HCT116 (cell line): ENCODE measurements around the gene CYP11A1. TPM values are rescaled to one million over a fixed set of nuclear protein-coding genes. Genes with fewer than 3 reads are reported as not detected.
A peak's percentile ranks its signal among the peaks of the same experiment; 100 is the strongest.

Source experiments
- ATAC-seq: fragments of 200-7000 bp; cut with Tn5 transposase; 2 replicates; pipeline ENCODE4 v1.9.1; 2020; ENCODE audit warnings: mild to moderate bottlenecking, moderate library complexity
- BruUV-seq: library from RNA; stranded (reverse); fragments of 400-500 nt; replicated peaks from 2 replicates; lab custom pipeline; 2021; lab: Mats Ljungman, UMichigan
- CTCF ChIA-PET: fragments of 300-600 bp; sonication (Branson Sonifier 250); formaldehyde crosslinking; loops from one replicate; lab custom pipeline; 2021; ENCODE audit warnings: antibody characterized with exemption; lab: Charles Lee
- POLR2A ChIA-PET: fragments of 300-600, 350-600 bp; sonication (Branson Sonifier 250); formaldehyde crosslinking; loops from one replicate; lab custom pipeline; 2021; ENCODE audit warnings: antibody characterized with exemption; lab: Charles Lee
- RAD21 ChIA-PET, 2 experiments: fragments of 300-600 bp; sonication (Branson Sonifier 250); formaldehyde crosslinking; loops; one replicate each; lab custom pipeline; 2023; ENCODE audit warnings: low total read pairs in 2 of 2; ENCODE audit not compliant: uncharacterized antibody in 2 of 2, unreplicated experiment in 2 of 2, low non-redundant PET in 1 of 2; lab: Charles Lee
- DNase-seq: peaks from one replicate; pipeline ENCODE4 v3.0.0-alpha.2; 2010; ENCODE audit warnings: low read depth, low spot score
- H2AFZ ChIP-seq: fragments of 200-600 bp; shearing (Covaris generic), sonication (generic); 2 replicates; pipeline ENCODE4 v1.6.1; 2017; ENCODE audit warnings: low read depth, mixed run types, mixed read lengths, antibody characterized with exemption, low read length; ENCODE audit not compliant: poor library complexity, severe bottlenecking
- H3K27ac ChIP-seq: 2 replicates; pipeline ENCODE4 v1.5.1; 2012; ENCODE audit warnings: low read depth, low read length
- H3K27me3 ChIP-seq: fragments of 200-600 bp; sonication (generic); 2 replicates; pipeline ENCODE4 v1.6.1; 2016; ENCODE audit warnings: mixed run types, low read length, mixed read lengths; ENCODE audit not compliant: insufficient read depth
- H3K36me3 ChIP-seq, 2 experiments: fragments of 200-500 bp in 1 of 2; fragments of 200-600 bp in 1 of 2; sonication (Bioruptor generic) in 1 of 2; sonication (generic) in 1 of 2; 2 replicates each; pipeline versions ENCODE4 v1.5.1 to v1.6.1; 2014 to 2016; ENCODE audit warnings: low read length in 2 of 2, inconsistent platforms in 1 of 2, mixed read lengths in 1 of 2, mixed run types in 1 of 2; ENCODE audit not compliant: insufficient read depth in 2 of 2, control insufficient read depth in 1 of 2
- H3K4me1 ChIP-seq, 2 experiments: fragments of 200-600 bp in 1 of 2; sonication (generic) in 1 of 2; 2 replicates each; pipeline versions ENCODE4 v1.5.1 to v1.6.1; 2012 to 2017; ENCODE audit warnings: low read length in 2 of 2, inconsistent platforms in 1 of 2, mild to moderate bottlenecking in 1 of 2, mixed read lengths in 1 of 2, mixed run types in 1 of 2, moderate library complexity in 1 of 2; ENCODE audit not compliant: insufficient read depth in 2 of 2, control insufficient read depth in 1 of 2
- H3K4me2 ChIP-seq: fragments of 200-600 bp; sonication (generic); 2 replicates; pipeline ENCODE4 v1.6.1; 2017; ENCODE audit warnings: mixed run types, low read length, mixed read lengths
- H3K4me3 ChIP-seq, 2 experiments: fragments of 200-600 bp in 1 of 2; sonication (generic) in 1 of 2; replicated peaks in 1 of 2; 2 replicates each; pipeline ENCODE4 v1.5.1; 2011 to 2016; ENCODE audit warnings: low read length in 2 of 2, control low read depth in 1 of 2, low read depth in 1 of 2, mild to moderate bottlenecking in 1 of 2, mixed read lengths in 1 of 2, mixed run types in 1 of 2
- H3K79me2 ChIP-seq: fragments of 200-600 bp; sonication (generic); 2 replicates; pipeline ENCODE4 v1.6.1; 2017; ENCODE audit warnings: mild to moderate bottlenecking, mixed run types, low read length, moderate library complexity, mixed read lengths; ENCODE audit not compliant: insufficient read depth
- H3K9ac ChIP-seq: fragments of 200-600 bp; sonication (generic); 2 replicates; pipeline ENCODE4 v1.6.1; 2016; ENCODE audit warnings: low read length, mixed read lengths
- H3K9me2 ChIP-seq: fragments of 200-600 bp; sonication (generic), shearing (Covaris generic); 2 replicates; pipeline ENCODE4 v1.6.1; 2017; ENCODE audit warnings: mixed run types, mild to moderate bottlenecking, moderate library complexity; ENCODE audit not compliant: insufficient read depth
- H3K9me3 ChIP-seq, 2 experiments: fragments of 200-500 bp in 1 of 2; fragments of 200-600 bp in 1 of 2; sonication (Bioruptor generic) in 1 of 2; sonication (generic) in 1 of 2; 2 replicates each; pipeline ENCODE4 v1.6.1; 2014 to 2017; ENCODE audit warnings: low read length in 2 of 2, mixed read lengths in 2 of 2, inconsistent platforms in 1 of 2, low read depth in 1 of 2, mild to moderate bottlenecking in 1 of 2, mixed run types in 1 of 2, moderate library complexity in 1 of 2; ENCODE audit not compliant: control insufficient read depth in 1 of 2, insufficient read depth in 1 of 2
- H4K20me1 ChIP-seq: fragments of 200-600 bp; sonication (generic), shearing (Covaris generic); 2 replicates; pipeline ENCODE4 v1.6.1; 2017; ENCODE audit warnings: mixed run types, mild to moderate bottlenecking, moderate library complexity; ENCODE audit not compliant: insufficient read depth
- CEBPB ChIP-seq: IDR thresholded peaks from 2 replicates; pipeline ENCODE4 v1.6.1; 2012; ENCODE audit warnings: low read depth
- CTCF ChIP-seq, 3 experiments: fragments of 200-600 bp in 1 of 3; sonication (generic) in 1 of 3; IDR thresholded peaks in 2 of 3; conservative IDR thresholded peaks in 1 of 3; 2 replicates each; pipeline ENCODE4 v1.5.1; 2012 to 2017; ENCODE audit warnings: low read depth in 2 of 3, low read length in 2 of 3, antibody characterized with exemption in 1 of 3, borderline replicate concordance in 1 of 3, control low read depth in 1 of 3, mild to moderate bottlenecking in 1 of 3, mixed read lengths in 1 of 3, mixed run types in 1 of 3, moderate library complexity in 1 of 3; ENCODE audit not compliant: insufficient read depth in 1 of 3
- EGR1 ChIP-seq: IDR thresholded peaks from 2 replicates; pipeline ENCODE4 v1.6.1; 2012; ENCODE audit warnings: low read depth
- JUND ChIP-seq: IDR thresholded peaks from 2 replicates; pipeline ENCODE4 v1.6.1; 2012
- MAX ChIP-seq: IDR thresholded peaks from 2 replicates; pipeline ENCODE4 v1.6.1; 2012
- SP1 ChIP-seq: IDR thresholded peaks from 2 replicates; pipeline ENCODE4 v1.6.1; 2012; ENCODE audit warnings: low read depth
- YY1 ChIP-seq: IDR thresholded peaks from 2 replicates; pipeline ENCODE4 v1.6.1; 2011; ENCODE audit warnings: low read length, low read depth, moderate library complexity, mild to moderate bottlenecking; ENCODE audit not compliant: insufficient replicate concordance; ENCODE audit errors: extremely low read depth
- intact Hi-C: fragments of 100-400 bp; cut with micrococcal nuclease; formaldehyde crosslinking; loops from 2 replicates; pipeline ENCODE4 v1.10.0; 2022
- total RNA-seq: library from RNA; stranded (reverse); gene quantifications from one replicate; pipeline ENCODE4 v1.2.1, GENCODE V29; 2021; ENCODE audit not compliant: unreplicated experiment

CYP11A1 gene
- total RNA-seq, 1 experiment from 2014 or later = 0.57 TPM

GRCh38 chr15:74382004-74382816 lies 14.8 kb upstream of the CYP11A1 start:
- CTCF ChIA-PET = interaction anchor here (0.6 to 6.3 kb wide), 21 partner anchors 14 to 387 kb away, joined by 3 to 83 read pairs (median 4); partner anchors contain the start of genes CYP1A1 and UBL7
- H4K20me1 ChIP-seq = no peaks in the 10 kb centered on the region
- no peaks in the 10 kb centered on the region for H3K9me3 ChIP-seq
- no peak overlapping the region for H3K27ac ChIP-seq
- H2AFZ ChIP-seq = no peak overlapping the region
- RAD21 ChIA-PET = interaction anchor here (0.7 to 1.7 kb wide), 5 partner anchors 57 to 144 kb away, joined by 3 to 15 read pairs (median 3); partner anchors contain the start of gene UBL7 (in 1 of the 2)
- no peaks in the 10 kb centered on the region for H3K36me3 ChIP-seq
- H3K4me1 ChIP-seq = peaks cover 19 to 69% of the 10 kb centered on the region in 2 experiments
- H3K79me2 ChIP-seq = no peaks in the 10 kb centered on the region
- H3K9me2 ChIP-seq = no peaks in the 10 kb centered on the region
- POLR2A ChIA-PET = interaction anchor here (0.7 to 0.9 kb wide), 2 partner anchors 51 to 57 kb away, joined by 3 to 4 read pairs; partner anchors contain the start of gene SEMA7A
- H3K27me3 ChIP-seq = no peaks in the 10 kb centered on the region
- H3K4me2 ChIP-seq = peak overlapping the region; percentile 24; the same call in 1 of the 2 replicates
- intact Hi-C loops = loop anchor here (1.0 to 2.0 kb wide), 2 partner anchors 56 to 109 kb away; no protein-coding TSS in a partner anchor
- H3K4me3 ChIP-seq = no peak overlapping the region
- DNase-seq (peak; percentile 66), ATAC-seq (peak; percentile 93)
- H3K9ac ChIP-seq = peak overlapping the region; percentile 26; the same call in 1 of the 2 replicates
- no TSS peak for BruUV-seq
- TF ChIP-seq CTCF (IDR thresholded peaks at IDR 0.05 in 2 of 3, conservative IDR thresholded peaks at IDR 0.05 in 1 of 3; ENCODE audit: borderline replicate concordance in 1 of 3, insufficient read depth in 1 of 3, low read depth in 2 of 3, low read length in 2 of 3) (peak in 2 of 3 experiments; percentile 97 to 98; a peak in 4 of 6 replicates), EGR1 (no peak)

GRCh38 chr15:74381481-74381880 lies 14.0 kb upstream of the CYP11A1 start:
- intact Hi-C loops = no loop called here
- no peak overlapping the region for H2AFZ ChIP-seq
- DNase-seq = no peak
- no peak overlapping the region for H3K27ac ChIP-seq
- H3K9me3 ChIP-seq = no peaks in the 10 kb centered on the region
- no peak overlapping the region for H3K9ac ChIP-seq
- CTCF ChIA-PET = interaction anchor here (1.0 to 6.3 kb wide), 5 partner anchors 51 to 102 kb away, joined by 4 to 83 read pairs (median 5); no protein-coding TSS in a partner anchor
- H3K4me1 ChIP-seq = peaks cover 19 to 62% of the 10 kb centered on the region in 2 experiments
- RAD21 ChIA-PET = interaction anchor here in 1 of 2 experiments (0.8 kb wide), 1 partner anchor 61 kb away, joined by 3 read pairs; no protein-coding TSS in a partner anchor
- no peaks in the 10 kb centered on the region for H3K79me2 ChIP-seq
- no peaks in the 10 kb centered on the region for H3K36me3 ChIP-seq
- no peaks in the 10 kb centered on the region for H4K20me1 ChIP-seq
- H3K27me3 ChIP-seq = no peaks in the 10 kb centered on the region
- BruUV-seq = no TSS peak
- H3K9me2 ChIP-seq = no peaks in the 10 kb centered on the region
- no peak for TF ChIP-seq YY1
- no peak for TF ChIP-seq JUND
- no peak for TF ChIP-seq CEBPB
- no peak for TF ChIP-seq SP1
- TF ChIP-seq MAX = no peak
- TF ChIP-seq, all 23 proteins: peak for 0
- POLR2A ChIA-PET = no interaction called here
- Histone ChIP-seq H3K4me2 (no peak overlapping the region), H3K4me3 (no peak overlapping the region)
- ATAC-seq = no peak
